Sigmoid colon (tissue), 7 donors: ENCODE results near the gene BAIAP3. TPM values are rescaled to one million over a fixed set of nuclear protein-coding genes. Genes with fewer than 3 reads are reported as not detected.
"Not testable (repeated sequence)": the region's sequence is repeated elsewhere in the genome, so short reads cannot be mapped to it uniquely, and the experiment has no call there.

Source experiments
- DNase-seq: peaks from one replicate; pipeline ENCODE4 v3.0.0-alpha.2; 2019
- H3K27ac ChIP-seq, 4 donors: fragments of 200-600 bp; sonication (generic); one replicate each; pipeline ENCODE4 v1.5.1; 2016 to 2019; ENCODE audit warnings: mild to moderate bottlenecking in 1 of 4
- H3K27me3 ChIP-seq, 3 donors: fragments of 200-600 bp; sonication (generic); one replicate each; pipeline ENCODE4 v1.5.1; 2019; ENCODE audit warnings: mild to moderate bottlenecking in 1 of 3
- H3K36me3 ChIP-seq, 4 donors: fragments of 200-600 bp; sonication (generic); one replicate each; pipeline ENCODE4 v1.5.1; 2016 to 2019
- H3K4me1 ChIP-seq, 4 donors: fragments of 200-600 bp; sonication (generic); one replicate each; pipeline ENCODE4 v1.5.1; 2017 to 2019
- H3K4me3 ChIP-seq, 4 donors: fragments of 200-600 bp; sonication (generic); one replicate each; pipeline ENCODE4 v1.5.1; 2017 to 2019; ENCODE audit warnings: mild to moderate bottlenecking in 2 of 4, moderate library complexity in 1 of 4
- H3K9me3 ChIP-seq, 4 donors: fragments of 200-600 bp in 3 of 4; sonication (generic) in 3 of 4; one replicate each; pipeline versions ENCODE4 v1.5.1 to v1.6.1; 2013 to 2019
- CTCF ChIP-seq, 4 experiments: fragments of 450-650 bp in 3 of 4; fragments of 200-600 bp in 1 of 4; IDR thresholded peaks; one replicate each; pipeline ENCODE4 v1.5.1; 2016 to 2019; ENCODE audit warnings: antibody characterized with exemption in 4 of 4, mild to moderate bottlenecking in 3 of 4, moderate library complexity in 2 of 4
- EP300 ChIP-seq, 4 donors: sonication (generic); formaldehyde crosslinking; IDR thresholded peaks; one replicate each; pipeline ENCODE4 v1.6.1; 2017; ENCODE audit warnings: antibody characterized with exemption in 4 of 4
- POLR2A ChIP-seq, 2 donors: fragments of 450-650 bp; IDR thresholded peaks; one replicate each; pipeline ENCODE4 v1.6.1; 2016; ENCODE audit warnings: antibody characterized with exemption in 2 of 2, mild to moderate bottlenecking in 2 of 2, moderate library complexity in 2 of 2
- POLR2AphosphoS5 ChIP-seq, 4 donors: sonication (generic); formaldehyde crosslinking; IDR thresholded peaks; one replicate each; pipeline ENCODE4 v1.6.1; 2017; ENCODE audit warnings: antibody characterized with exemption in 4 of 4
- WGBS, 2 donors: extraction: QIAGEN DNeasy Blood & Tissue Kit; methylation state at CpG; one replicate each; pipeline ENCODE4 v1.1.7; 2013; 5-methylcytosine and 5-hydroxymethylcytosine counted together
- intact Hi-C: fragments of 100-400 bp; cut with DNase I; formaldehyde crosslinking; loops from one replicate; pipeline ENCODE4 v1.15.1; 2023
- polyA plus RNA-seq, 3 donors: library from polyadenylated mRNA; stranded (reverse); fragments of 200-250 nt; gene quantifications; one replicate each; pipeline ENCODE4 v1.2.3, GENCODE V29; 2013
- total RNA-seq, 4 donors: library from RNA; depleted of rRNA; stranded (reverse); fragments of >200 nt; gene quantifications; one replicate each; pipeline ENCODE4 v1.1.0, GENCODE V29; 2016
- donor health status: healthy with polysubstance abuse.
- donor health status: Bipolar disorder and iron deficiency.
- donor health status: healthy.

BAIAP3 gene
- total and polyA plus RNA-seq, 7 donors: 0.60 to 5.5 (median 1.7) TPM; not detected in 1

- WGBS, 2 donors: 75 to 78% methylated on average over 20 of the region's 20 CpGs
- no peak overlapping the region for H3K4me3 ChIP-seq
- peaks cover 0 to 4% (median 0%) of the 10 kb centered on the region in 4 donors for H3K9me3 ChIP-seq
- H3K27me3 ChIP-seq: peaks cover 0 to 3% (median under 1%) of the 10 kb centered on the region in 3 donors
- intact Hi-C loops: no loop called here
- no peak for DNase-seq
- no peak overlapping the region for H3K27ac ChIP-seq
- peaks cover 22 to 61% (median 30%) of the 10 kb centered on the region in 4 donors for H3K36me3 ChIP-seq
- TF ChIP-seq EP300 (IDR thresholded peaks at IDR 0.05): no peak
- no peak for TF ChIP-seq POLR2A (IDR thresholded peaks at IDR 0.05)
- TF ChIP-seq POLR2AphosphoS5 (IDR thresholded peaks at IDR 0.05): no peak
- H3K4me1 ChIP-seq: no peaks in the 10 kb centered on the region
Observed at GRCh38 chr16:1325673-1326371, 7.6 kb upstream of the BAIAP3 start.

GRCh38 chr16:1326391-1326790, 7.1 kb upstream of the BAIAP3 start:
- WGBS, 2 donors: 71 to 74% methylated on average over 17 of the region's 17 CpGs
- intact Hi-C loops: no loop called here

GRCh38 chr16:1326946-1327618, 6.4 kb upstream of the BAIAP3 start:
- Histone ChIP-seq H3K9me3 (peaks cover 0 to 5% (median 0%) of the 10 kb centered on the region in 4 donors), H3K27ac (no peak overlapping the region), H3K36me3 (peaks cover 17 to 49% (median 23%) of the 10 kb centered on the region in 4 donors), H3K4me1 (peaks cover 0 to 10% (median 3%) of the 10 kb centered on the region in 4 donors), H3K4me3 (no peak overlapping the region), H3K27me3 (peaks cover 2 to 15% (median 12%) of the 10 kb centered on the region in 3 donors)
- intact Hi-C loops: no loop called here
- WGBS, 2 donors: 76 to 80% methylated on average over 17 of the region's 17 CpGs
- TF ChIP-seq CTCF (IDR thresholded peaks at IDR 0.05) (no peak), POLR2AphosphoS5 (IDR thresholded peaks at IDR 0.05) (no peak), POLR2A (IDR thresholded peaks at IDR 0.05) (no peak), EP300 (IDR thresholded peaks at IDR 0.05) (no peak)
- no peak for DNase-seq

More at GRCh38 chr16:1326391-1326790, 7.1 kb upstream of the BAIAP3 start:
- no peak overlapping the region for H3K27ac ChIP-seq
- H3K27me3 ChIP-seq: peaks cover 0 to 8% (median 5%) of the 10 kb centered on the region in 3 donors
- peaks cover 0 to 5% (median 0%) of the 10 kb centered on the region in 4 donors for H3K9me3 ChIP-seq
- peaks cover 0 to 3% (median 0%) of the 10 kb centered on the region in 4 donors for H3K4me1 ChIP-seq
- TF ChIP-seq CTCF (IDR thresholded peaks at IDR 0.05): no peak
- no peak for TF ChIP-seq EP300 (IDR thresholded peaks at IDR 0.05)
- no peak for TF ChIP-seq POLR2AphosphoS5 (IDR thresholded peaks at IDR 0.05)
- TF ChIP-seq POLR2A (IDR thresholded peaks at IDR 0.05): no peak
- H3K4me3 ChIP-seq: no peak overlapping the region
- peaks cover 17 to 56% (median 26%) of the 10 kb centered on the region in 4 donors for H3K36me3 ChIP-seq
- no peak for DNase-seq

- peaks cover 8 to 20% (median 17%) of the 10 kb centered on the region in 3 donors for H3K27me3 ChIP-seq
- WGBS, 2 donors: 67 to 74% methylated on average over 5 of the region's 5 CpGs
Observed at GRCh38 chr16:1327619-1327947, 5.9 kb upstream of the BAIAP3 start.

GRCh38 chr16:1328136-1328535, 5.3 kb upstream of the BAIAP3 start:
- H3K4me1 ChIP-seq: peaks cover 0 to 20% (median 12%) of the 10 kb centered on the region in 4 donors
- H3K36me3 ChIP-seq: peaks cover 17 to 38% (median 21%) of the 10 kb centered on the region in 4 donors
- intact Hi-C loops, H3K4me3 ChIP-seq, DNase-seq, H3K27ac ChIP-seq, H3K9me3 ChIP-seq: not testable (repeated sequence)
- WGBS, 2 donors: 89 to 90% methylated on average over 20 of the region's 20 CpGs
- peaks cover 13 to 26% (median 23%) of the 10 kb centered on the region in 3 donors for H3K27me3 ChIP-seq

More at GRCh38 chr16:1327619-1327947, 5.9 kb upstream of the BAIAP3 start:
- peaks cover 0 to 15% (median 6%) of the 10 kb centered on the region in 4 donors for H3K4me1 ChIP-seq
- no peak for DNase-seq
- H3K4me3 ChIP-seq: no peak overlapping the region
- H3K9me3 ChIP-seq: peaks cover 0 to 5% (median 0%) of the 10 kb centered on the region in 4 donors
- no peak overlapping the region for H3K27ac ChIP-seq
- intact Hi-C loops: no loop called here
- no peak for TF ChIP-seq CTCF (IDR thresholded peaks at IDR 0.05)
- TF ChIP-seq EP300 (IDR thresholded peaks at IDR 0.05): no peak
- TF ChIP-seq POLR2AphosphoS5 (IDR thresholded peaks at IDR 0.05): no peak
- no peak for TF ChIP-seq POLR2A (IDR thresholded peaks at IDR 0.05)
- H3K36me3 ChIP-seq: peaks cover 17 to 44% (median 23%) of the 10 kb centered on the region in 4 donors

- H3K4me3 ChIP-seq, H3K27ac ChIP-seq, DNase-seq, H3K9me3 ChIP-seq, intact Hi-C loops: not testable (repeated sequence)
- peaks cover 0 to 27% (median 20%) of the 10 kb centered on the region in 4 donors for H3K4me1 ChIP-seq
- peaks cover 12 to 30% (median 16%) of the 10 kb centered on the region in 4 donors for H3K36me3 ChIP-seq
- 89 to 94% methylated on average over 10 of the region's 10 CpGs for WGBS, 2 donors
- H3K27me3 ChIP-seq: peaks cover 21 to 34% (median 31%) of the 10 kb centered on the region in 3 donors
Observed at GRCh38 chr16:1328961-1329360, 4.5 kb upstream of the BAIAP3 start.
